ENCODE data around the gene ATP6V0D1. TPM values are rescaled to one million over a fixed set of nuclear protein-coding genes. Genes with fewer than 3 reads are reported as not detected.
A peak's percentile ranks its signal among the peaks of the same experiment; 100 is the strongest.

ATP6V0D1 gene
- total RNA-seq, 1 experiment from 2014 or later = 43.0 TPM

- Histone ChIP-seq H3K9ac (ENCODE audit: extremely low read depth, insufficient read length, low read length) (no peak overlapping the region), H3K4me1 (ENCODE audit: insufficient read depth, low read length) (no peaks in the 10 kb centered on the region), H3K23me2 (ENCODE audit: insufficient read length, low read depth, low read length, poor library complexity, severe bottlenecking) (peaks cover 3% of the 10 kb centered on the region), H3K79me1 (ENCODE audit: insufficient read depth, low read depth, low read length, poor library complexity, severe bottlenecking) (no peaks in the 10 kb centered on the region), H3K4me2 (ENCODE audit: insufficient read depth, insufficient read length, low read length) (peak overlapping the region; percentile 12), H3K18ac (ENCODE audit: insufficient read length, low read depth, low read length) (peak overlapping the region; percentile 2), H2BK12ac (ENCODE audit: insufficient read length, low read depth, low read length) (no peak overlapping the region), H4K20me1 (ENCODE audit: control insufficient read depth, insufficient read depth, insufficient read length) (no peaks in the 10 kb centered on the region), H3K14ac (ENCODE audit: insufficient read depth, low read length) (peak overlapping the region; percentile 0; the same call in 1 of the 2 replicates), H3K27ac (ENCODE audit: insufficient read length, low read depth, low read length) (no peak overlapping the region), H3K27me3 (ENCODE audit: insufficient read depth, low read length) (peaks cover 25% of the 10 kb centered on the region; the same call in 1 of the 2 replicates), H2BK5ac (ENCODE audit: insufficient read length, low read length) (no peak overlapping the region), H3T11ph (ENCODE audit: low read length) (no peak overlapping the region), H4K8ac (replicated peaks; ENCODE audit: insufficient read length, low read depth, low read length) (no peak overlapping the region), H4K5ac (ENCODE audit: insufficient read length, low read depth, low read length) (no peak overlapping the region), H3K23ac (ENCODE audit: insufficient read length, low read depth, low read length) (no peak overlapping the region), H3K79me2 (ENCODE audit: insufficient read depth, low read length) (no peaks in the 10 kb centered on the region), H2AK5ac (ENCODE audit: insufficient read length, low read length) (no peak overlapping the region), H2BK120ac (ENCODE audit: low read depth, low read length, poor library complexity, severe bottlenecking) (no peak overlapping the region), H2BK20ac (ENCODE audit: low read depth, low read length, poor library complexity, severe bottlenecking) (no peak overlapping the region), H2AFZ (ENCODE audit: low read length) (no peak overlapping the region), H4K91ac (ENCODE audit: insufficient read length, low read depth, low read length) (no peak overlapping the region), H3K56ac (ENCODE audit: insufficient read length, low read depth, low read length) (no peak overlapping the region), H3K4ac (ENCODE audit: low read depth, low read length) (no peak overlapping the region), H3K9me3 (ENCODE audit: control insufficient read depth, low read depth, low read length) (no peaks in the 10 kb centered on the region), H2BK15ac (ENCODE audit: low read depth, low read length) (no peak overlapping the region)
- Mint-ChIP-seq H3K27ac (no peak overlapping the region), H3K27me3 (ENCODE audit: low read depth) (peaks cover 80% of the 10 kb centered on the region), H3K9me3 (no peaks in the 10 kb centered on the region), H3K36me3 (ENCODE audit: insufficient read depth in 1 of 3, low read depth in 3 of 3) (no peaks in the 10 kb centered on the region), H3K4me1 (peaks cover 12 to 31% of the 10 kb centered on the region in 2 experiments), H3K4me3 (peak overlapping the region; percentile 39 to 73)
- DNase-seq = no peak
- TF ChIP-seq, protein P1, sequence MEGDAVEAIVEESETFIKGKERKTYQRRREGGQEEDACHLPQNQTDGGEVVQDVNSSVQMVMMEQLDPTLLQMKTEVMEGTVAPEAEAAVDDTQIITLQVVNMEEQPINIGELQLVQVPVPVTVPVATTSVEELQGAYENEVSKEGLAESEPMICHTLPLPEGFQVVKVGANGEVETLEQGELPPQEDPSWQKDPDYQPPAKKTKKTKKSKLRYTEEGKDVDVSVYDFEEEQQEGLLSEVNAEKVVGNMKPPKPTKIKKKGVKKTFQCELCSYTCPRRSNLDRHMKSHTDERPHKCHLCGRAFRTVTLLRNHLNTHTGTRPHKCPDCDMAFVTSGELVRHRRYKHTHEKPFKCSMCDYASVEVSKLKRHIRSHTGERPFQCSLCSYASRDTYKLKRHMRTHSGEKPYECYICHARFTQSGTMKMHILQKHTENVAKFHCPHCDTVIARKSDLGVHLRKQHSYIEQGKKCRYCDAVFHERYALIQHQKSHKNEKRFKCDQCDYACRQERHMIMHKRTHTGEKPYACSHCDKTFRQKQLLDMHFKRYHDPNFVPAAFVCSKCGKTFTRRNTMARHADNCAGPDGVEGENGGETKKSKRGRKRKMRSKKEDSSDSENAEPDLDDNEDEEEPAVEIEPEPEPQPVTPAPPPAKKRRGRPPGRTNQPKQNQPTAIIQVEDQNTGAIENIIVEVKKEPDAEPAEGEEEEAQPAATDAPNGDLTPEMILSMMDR (conservative IDR thresholded peaks at IDR 0.05) = no peak
- no CpG with 5 or more reads among the region's 20 CpGs for WGBS (ENCODE audit: extremely low coverage, insufficient read length, low lambda C conversion rate)
Observed at GRCh38 chr16:67393788-67394154, 87.2 kb downstream of the ATP6V0D1 start.

Data from H9 (cell line).